ENCODE data around the gene SYTL4.

DNA sequence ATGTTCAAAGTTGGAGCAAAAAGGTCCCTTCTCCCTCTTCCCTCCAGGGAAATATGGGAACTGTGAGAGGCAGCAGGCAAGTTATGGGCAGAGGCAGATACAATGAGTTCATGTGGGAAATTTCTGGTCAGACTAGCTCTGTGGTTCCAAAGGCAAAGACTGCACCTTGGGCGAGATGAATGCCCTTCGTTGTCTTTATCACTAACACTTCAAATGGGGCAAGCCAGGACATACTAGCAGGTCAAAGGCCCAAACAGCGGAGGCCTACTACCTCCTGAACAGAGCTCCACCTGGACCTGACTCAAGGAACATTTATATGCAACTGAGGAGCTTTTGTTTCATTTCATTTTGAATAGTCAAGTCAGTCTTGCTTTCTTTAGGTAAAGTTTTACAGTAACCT is 59.0 kb downstream of the SYTL4 start:
- no peak for TF ChIP-seq MYC (IDR thresholded peaks at IDR 0.05; ENCODE audit: borderline replicate concordance, low read length)
- no peak for TF ChIP-seq RFX5 (IDR thresholded peaks at IDR 0.05)
